GM12874 (cell line): Measurements from ENCODE around the gene SLC6A7.

Experiments used
- CTCF ChIP-seq: IDR thresholded peaks from 2 replicates; pipeline ENCODE4 v1.5.1; 2011; ENCODE audit warnings: low read depth, mild to moderate bottlenecking, control low read depth, low read length, moderate library complexity; ENCODE audit not compliant: insufficient read depth

The SLC6A7 gene

GRCh38 chr5:150243590-150243989, 53.7 kb downstream of the SLC6A7 start:
- TF ChIP-seq CTCF: no peak

- no peak for TF ChIP-seq CTCF
These were observed 54.3 kb downstream of the SLC6A7 start for GRCh38 chr5:150244209-150244608.

- TF ChIP-seq CTCF: no peak
These were observed 55.4 kb downstream of the SLC6A7 start for GRCh38 chr5:150245111-150245789.

- TF ChIP-seq CTCF: no peak
These were observed 55.9 kb downstream of the SLC6A7 start for GRCh38 chr5:150245808-150246207.

GRCh38 chr5:150246429-150246828, 56.6 kb downstream of the SLC6A7 start:
- TF ChIP-seq CTCF: no peak

- TF ChIP-seq CTCF: no peak
These were observed 57.0 kb downstream of the SLC6A7 start for GRCh38 chr5:150246835-150247234.

GRCh38 chr5:150247726-150248125, 57.9 kb downstream of the SLC6A7 start:
- no peak for TF ChIP-seq CTCF
